Measurements from ENCODE around the gene GPR179. TPM values are rescaled to one million over a fixed set of nuclear protein-coding genes. Genes with fewer than 3 reads are reported as not detected.
"Not testable (repeated sequence)": the region's sequence is repeated elsewhere in the genome, so short reads cannot be mapped to it uniquely, and the experiment has no call there.

GPR179 gene
- total RNA-seq, 2 experiments from 2014 or later = not detected

- H3K4me3 Mint-ChIP-seq, CTCF ChIA-PET, POLR2A ChIA-PET: not testable (repeated sequence)
Observed at GRCh38 chr17:38289760-38290159, 54.0 kb downstream of the GPR179 start.

GRCh38 chr17:38288217-38288827 lies 55.4 kb downstream of the GPR179 start:
- DNase-seq = peak; percentile 14
- POLR2A ChIA-PET; H3K9me3 Mint-ChIP-seq; H3K36me3 Mint-ChIP-seq (ENCODE audit: low read depth); H3K27ac Mint-ChIP-seq; H3K27me3 Mint-ChIP-seq; H3K4me3 Mint-ChIP-seq: not testable (repeated sequence)
- CTCF ChIA-PET = interaction anchor here (1.0 kb wide), 1 partner anchor 9 kb away, joined by 3 read pairs; the partner anchor contains the start of gene MRPL45
- peaks cover 11% of the 10 kb centered on the region for H3K4me1 Mint-ChIP-seq

More at GRCh38 chr17:38289760-38290159, 54.0 kb downstream of the GPR179 start:
- H3K36me3 Mint-ChIP-seq (ENCODE audit: low read depth); H3K27ac Mint-ChIP-seq; H3K9me3 Mint-ChIP-seq; H3K27me3 Mint-ChIP-seq; DNase-seq: not testable (repeated sequence)
- peaks cover 11% of the 10 kb centered on the region for H3K4me1 Mint-ChIP-seq

GRCh38 chr17:38286501-38287091 lies 57.2 kb downstream of the GPR179 start:
- Mint-ChIP-seq H3K27ac (peak overlapping the region; percentile 73), H3K4me1 (peaks cover 11% of the 10 kb centered on the region), H3K4me3 (peak overlapping the region; percentile 4)
- CTCF ChIA-PET; POLR2A ChIA-PET; H3K9me3 Mint-ChIP-seq; H3K36me3 Mint-ChIP-seq (ENCODE audit: low read depth); H3K27me3 Mint-ChIP-seq: not testable (repeated sequence)
- peak; percentile 14 for DNase-seq

GRCh38 chr17:38285994-38286393 lies 57.8 kb downstream of the GPR179 start:
- CTCF ChIA-PET; POLR2A ChIA-PET; DNase-seq; H3K4me3 Mint-ChIP-seq; H3K27me3 Mint-ChIP-seq; H3K9me3 Mint-ChIP-seq; H3K36me3 Mint-ChIP-seq (ENCODE audit: low read depth); H3K27ac Mint-ChIP-seq: not testable (repeated sequence)
- H3K4me1 Mint-ChIP-seq = peaks cover 11% of the 10 kb centered on the region

Other genes starting within 250 kb of the GPR179 start
- gene TBC1D3E, start 216.0 kb downstream of the GPR179 start, total RNA-seq = under 1 TPM in 1 of 2 experiments, not detected in 1; 0.10 TPM
- gene TBC1D3, start 151.4 kb downstream of the GPR179 start, total RNA-seq = not detected
- gene MRPL45, start 46.8 kb downstream of the GPR179 start, total RNA-seq = 10 to 100 TPM; 28.4 to 30.6 TPM
- gene SOCS7, start 7.9 kb upstream of the GPR179 start, total RNA-seq = 10 to 100 TPM; 12.4 to 16.2 TPM
- under 1 TPM; 0.17 to 0.23 TPM for gene ARHGAP23, start 84.5 kb upstream of the GPR179 start, total RNA-seq